Measurements from ENCODE around the gene CRTC1. TPM values are rescaled to one million over a fixed set of nuclear protein-coding genes. Genes with fewer than 3 reads are reported as not detected.

CRTC1 gene
- total RNA-seq, 2 donors from 2014 or later, result 4.9 to 6.5 TPM

- Histone ChIP-seq H3K4me1 (peaks cover 16% of the 10 kb centered on the region), H3K27ac (no peak overlapping the region), H3K27me3 (no peaks in the 10 kb centered on the region), H3K36me3 (replicated peaks in 1 of 2; ENCODE audit: insufficient read depth in 1 of 2, low read depth in 2 of 2) (no peaks in the 10 kb centered on the region), H3K4me3 (no peak overlapping the region), H3K9me3 (no peaks in the 10 kb centered on the region)
- no peak for DNase-seq
- intact Hi-C loops (cut with DNase I), result no loop called here
- no peak for TF ChIP-seq CTCF (IDR thresholded peaks at IDR 0.05)
- TF ChIP-seq POLR2A (IDR thresholded peaks at IDR 0.05), result no peak
- 88 to 91% methylated on average over 3 to 9 of the region's 30 CpGs for WGBS, 2 donors
- no peak for ATAC-seq
Observed at GRCh38 chr19:18768046-18768771, 84.7 kb downstream of the CRTC1 start.

GRCh38 chr19:18768997-18769891, 85.8 kb downstream of the CRTC1 start:
- ATAC-seq, result peak; percentile 22
- Histone ChIP-seq H3K27me3 (no peaks in the 10 kb centered on the region), H3K4me3 (no peak overlapping the region), H3K36me3 (replicated peaks in 1 of 2; ENCODE audit: insufficient read depth in 1 of 2, low read depth in 2 of 2) (no peaks in the 10 kb centered on the region), H3K9me3 (no peaks in the 10 kb centered on the region), H3K4me1 (peaks cover 5% of the 10 kb centered on the region), H3K27ac (peak overlapping the region in 2 of 4 donors; percentile 17 to 36)
- DNase-seq, result peak in 2 of 4 donors; percentile 72 to 81
- TF ChIP-seq POLR2A (IDR thresholded peaks at IDR 0.05) (no peak), CTCF (IDR thresholded peaks at IDR 0.05) (no peak)
- intact Hi-C loops (cut with DNase I), result no loop called here
- 87 to 96% methylated on average over 12 to 24 of the region's 24 CpGs for WGBS, 2 donors

GRCh38 chr19:18769989-18770528, 86.6 kb downstream of the CRTC1 start:
- ATAC-seq, result no peak

GRCh38 chr19:18770663-18771327, 87.3 kb downstream of the CRTC1 start:
- ATAC-seq, result no peak
- intact Hi-C loops (cut with DNase I), result no loop called here
- Histone ChIP-seq H3K4me1 (no peaks in the 10 kb centered on the region), H3K27me3 (no peaks in the 10 kb centered on the region), H3K27ac (no peak overlapping the region), H3K4me3 (no peak overlapping the region), H3K36me3 (replicated peaks in 1 of 2; ENCODE audit: insufficient read depth in 1 of 2, low read depth in 2 of 2) (no peaks in the 10 kb centered on the region), H3K9me3 (no peaks in the 10 kb centered on the region)
- DNase-seq, result no peak
- TF ChIP-seq POLR2A (IDR thresholded peaks at IDR 0.05), result no peak
- WGBS, 2 donors, result 85% methylated on average over 11 to 13 of the region's 13 CpGs

More at GRCh38 chr19:18769989-18770528, 86.6 kb downstream of the CRTC1 start:
- Histone ChIP-seq H3K9me3 (no peaks in the 10 kb centered on the region), H3K4me1 (no peaks in the 10 kb centered on the region), H3K4me3 (no peak overlapping the region), H3K27me3 (no peaks in the 10 kb centered on the region), H3K27ac (no peak overlapping the region), H3K36me3 (replicated peaks in 1 of 2; ENCODE audit: insufficient read depth in 1 of 2, low read depth in 2 of 2) (no peaks in the 10 kb centered on the region)
- intact Hi-C loops (cut with DNase I), result no loop called here
- TF ChIP-seq POLR2A (IDR thresholded peaks at IDR 0.05) (no peak), CTCF (IDR thresholded peaks at IDR 0.05) (no peak)
- DNase-seq, result no peak
- WGBS, 2 donors, result 93 to 94% methylated on average over 3 to 14 of the region's 15 CpGs

Measured in body of pancreas (tissue), 4 donors.